Spleen (tissue), 7 donors: ENCODE measurements around the gene AGO3.

ENCODE experiments used
- CTCF ChIP-seq, 11 experiments: fragments of 200-600 bp in 7 of 11; fragments of 450-650 bp in 4 of 11; sonication (generic) in 4 of 11; IDR thresholded peaks in 8 of 11; conservative IDR thresholded peaks in 3 of 11; 1 replicate in 7 of 11; 2 replicates in 4 of 11; pipeline versions ENCODE4 v1.4.0 to v1.8.0; 2016 to 2021; ENCODE audit warnings: antibody characterized with exemption in 11 of 11, inconsistent platforms in 4 of 11, mild to moderate bottlenecking in 1 of 11
- POLR2A ChIP-seq, 3 donors: fragments of 450-650 bp; IDR thresholded peaks; one replicate each; pipeline ENCODE4 v1.5.1; 2017; ENCODE audit warnings: antibody characterized with exemption in 3 of 3, mild to moderate bottlenecking in 1 of 3
- donor health status: DM: no; HTN: no; CAD: no; lungs with moderate emphysema.
- donor health status: DM: no; HTN: no; CAD: no.
- donor health status: DM: no; HTN: no; CAD: no.

GRCh38 chr1:35914717-35915116 lies 16.2 kb upstream of the AGO3 start:
- TF ChIP-seq POLR2A (IDR thresholded peaks at IDR 0.05), result no peak
- TF ChIP-seq CTCF (IDR thresholded peaks at IDR 0.05 in 8 of 11, conservative IDR thresholded peaks at IDR 0.05 in 3 of 11), result no peak
